Measurements from ENCODE around the gene PHLDB2.

DNA sequence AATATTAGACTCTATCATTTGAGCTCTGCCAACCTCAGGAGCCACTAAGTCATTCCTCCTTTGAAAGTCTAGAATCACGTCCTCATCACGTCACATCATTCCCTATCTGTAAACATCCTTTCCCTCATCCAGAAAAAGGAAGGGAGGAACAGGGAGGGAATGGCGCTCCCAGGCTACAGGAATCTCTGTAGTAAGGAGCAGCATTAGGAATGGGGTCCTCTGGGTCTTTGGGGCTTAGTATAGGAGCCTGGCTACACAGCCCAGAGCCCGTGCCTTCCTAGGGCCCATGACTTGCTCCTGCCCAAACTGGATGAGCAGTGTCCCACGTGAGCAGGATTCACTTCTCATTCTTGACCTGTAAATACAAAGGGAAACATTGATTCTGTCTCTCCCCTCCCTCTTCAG, 141.3 kb downstream of the PHLDB2 start:
- TF ChIP-seq, protein P1, sequence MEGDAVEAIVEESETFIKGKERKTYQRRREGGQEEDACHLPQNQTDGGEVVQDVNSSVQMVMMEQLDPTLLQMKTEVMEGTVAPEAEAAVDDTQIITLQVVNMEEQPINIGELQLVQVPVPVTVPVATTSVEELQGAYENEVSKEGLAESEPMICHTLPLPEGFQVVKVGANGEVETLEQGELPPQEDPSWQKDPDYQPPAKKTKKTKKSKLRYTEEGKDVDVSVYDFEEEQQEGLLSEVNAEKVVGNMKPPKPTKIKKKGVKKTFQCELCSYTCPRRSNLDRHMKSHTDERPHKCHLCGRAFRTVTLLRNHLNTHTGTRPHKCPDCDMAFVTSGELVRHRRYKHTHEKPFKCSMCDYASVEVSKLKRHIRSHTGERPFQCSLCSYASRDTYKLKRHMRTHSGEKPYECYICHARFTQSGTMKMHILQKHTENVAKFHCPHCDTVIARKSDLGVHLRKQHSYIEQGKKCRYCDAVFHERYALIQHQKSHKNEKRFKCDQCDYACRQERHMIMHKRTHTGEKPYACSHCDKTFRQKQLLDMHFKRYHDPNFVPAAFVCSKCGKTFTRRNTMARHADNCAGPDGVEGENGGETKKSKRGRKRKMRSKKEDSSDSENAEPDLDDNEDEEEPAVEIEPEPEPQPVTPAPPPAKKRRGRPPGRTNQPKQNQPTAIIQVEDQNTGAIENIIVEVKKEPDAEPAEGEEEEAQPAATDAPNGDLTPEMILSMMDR (IDR thresholded peaks at IDR 0.05; ENCODE audit: low read depth, low read length), result no peak
- TF ChIP-seq MYC (IDR thresholded peaks at IDR 0.05; ENCODE audit: low read depth, low read length) (no peak), POLR2A (IDR thresholded peaks at IDR 0.05; ENCODE audit: extremely low read depth, insufficient read length) (no peak)
- TF ChIP-seq, protein P2, sequence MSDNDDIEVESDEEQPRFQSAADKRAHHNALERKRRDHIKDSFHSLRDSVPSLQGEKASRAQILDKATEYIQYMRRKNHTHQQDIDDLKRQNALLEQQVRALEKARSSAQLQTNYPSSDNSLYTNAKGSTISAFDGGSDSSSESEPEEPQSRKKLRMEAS (IDR thresholded peaks at IDR 0.05; ENCODE audit: low read depth, low read length), result no peak

All from NB4 (cell line).